ENCODE results near the gene KIF12.

The KIF12 gene

DNA sequence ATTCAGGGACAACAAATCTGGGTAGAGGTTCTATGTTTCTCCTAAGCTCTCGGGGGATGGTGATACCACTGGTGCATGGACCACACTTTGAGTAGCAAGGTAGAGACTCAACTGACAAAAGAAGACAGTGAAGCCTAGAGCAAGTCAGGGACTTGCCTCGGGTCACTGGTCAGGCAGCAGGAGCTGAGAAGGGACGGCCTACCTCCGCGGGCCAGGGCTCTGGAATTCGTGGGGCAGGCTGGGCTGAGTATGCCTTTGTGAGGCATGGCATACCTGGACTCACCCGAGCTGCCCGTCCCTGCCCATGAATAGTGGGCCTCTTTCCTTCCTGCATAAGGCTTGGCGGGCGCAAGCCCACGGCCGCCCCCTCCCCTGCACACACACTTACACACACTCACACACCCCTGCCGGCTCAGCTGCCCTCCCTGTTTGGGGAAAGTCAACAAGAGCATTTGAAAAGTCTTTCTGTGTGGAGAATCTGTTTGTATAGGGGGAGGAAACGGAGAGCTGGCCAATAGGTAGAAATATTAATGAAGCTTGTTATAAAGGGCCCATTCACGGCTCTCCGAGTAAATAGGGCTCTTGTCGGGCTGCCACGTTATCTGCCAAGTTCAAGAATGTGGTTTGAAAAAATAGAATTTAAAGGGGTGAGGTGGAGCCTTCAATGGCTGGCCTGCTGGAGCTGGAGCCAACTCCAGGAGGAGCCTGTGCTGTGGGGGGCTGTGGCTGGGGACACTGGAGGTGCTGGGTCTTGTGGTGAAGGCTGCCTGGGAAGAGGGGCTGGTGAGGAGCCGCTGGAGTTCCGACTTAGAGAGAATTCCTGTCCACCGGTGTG, 19.1 kb upstream of the KIF12 start:
- Mint-ChIP-seq H3K9me3 (peaks cover 3% of the 10 kb centered on the region), H3K27me3 (peaks cover 20% of the 10 kb centered on the region), H3K27ac (no peak overlapping the region), H3K4me3 (no peak overlapping the region), H3K4me1 (no peaks in the 10 kb centered on the region), H3K36me3 (no peaks in the 10 kb centered on the region)
- no peak for ATAC-seq (ENCODE audit: low read depth)
- DNase-seq (ENCODE audit: low spot score in 2 of 2): no peak

DNA sequence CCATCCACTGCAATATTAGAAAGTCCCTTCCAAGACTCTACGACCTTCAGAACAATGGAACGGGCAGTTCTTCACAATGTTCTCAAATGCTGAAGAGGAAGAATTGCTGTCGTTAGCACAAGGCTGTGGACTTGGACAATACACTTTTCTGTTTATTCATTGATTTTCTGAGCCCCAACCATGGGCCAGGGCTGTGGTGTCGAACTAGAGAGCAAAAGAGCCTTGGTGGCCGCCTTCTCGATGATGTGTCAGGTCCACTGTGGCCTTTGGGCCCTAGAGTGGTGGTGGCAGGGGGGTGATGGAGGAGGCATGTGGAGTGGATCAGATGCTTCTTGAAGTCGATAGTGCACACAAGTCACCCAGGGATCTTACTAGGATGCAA, 18.5 kb upstream of the KIF12 start:
- ATAC-seq (ENCODE audit: low read depth) (no peak), DNase-seq (ENCODE audit: low spot score in 2 of 2) (no peak)
- H3K27ac Mint-ChIP-seq: no peak overlapping the region
- H3K4me3 Mint-ChIP-seq: no peak overlapping the region
- no peaks in the 10 kb centered on the region for H3K4me1 Mint-ChIP-seq
- no peaks in the 10 kb centered on the region for H3K36me3 Mint-ChIP-seq
- H3K27me3 Mint-ChIP-seq: peaks cover 23% of the 10 kb centered on the region
- H3K9me3 Mint-ChIP-seq: peaks cover 3% of the 10 kb centered on the region

DNA sequence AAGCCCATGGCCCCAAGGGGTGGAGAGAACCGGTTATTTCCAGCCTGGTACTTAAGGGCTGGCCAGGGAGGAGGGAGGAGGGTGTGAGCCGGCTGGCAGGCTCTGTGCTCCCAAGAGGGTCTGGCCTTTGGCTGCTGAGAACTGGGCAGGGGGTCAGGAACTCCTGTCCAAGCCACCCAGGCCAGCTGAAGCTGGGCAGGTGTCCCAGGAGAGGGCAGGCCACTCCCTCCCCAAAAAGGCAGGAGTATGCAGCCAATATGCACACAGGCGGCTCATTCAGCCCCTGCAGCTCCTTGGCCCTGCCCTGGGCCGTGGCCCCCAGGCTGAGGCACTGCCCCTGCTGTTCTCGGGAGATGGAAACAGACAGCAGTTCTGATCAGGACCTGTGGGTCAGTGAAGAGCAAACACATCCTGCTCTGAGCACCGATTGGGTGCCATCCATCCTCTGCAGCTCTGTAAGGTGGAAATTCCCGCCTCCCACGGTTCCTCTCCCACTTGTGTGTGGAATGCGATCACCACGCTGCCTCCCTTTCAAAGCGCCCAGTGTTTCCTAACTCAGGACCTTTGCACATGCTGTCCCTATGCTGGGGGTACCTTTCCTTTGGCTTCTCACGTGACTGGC, 17.1 kb upstream of the KIF12 start:
- peaks cover 3% of the 10 kb centered on the region for H3K9me3 Mint-ChIP-seq
- H3K4me3 Mint-ChIP-seq: no peak overlapping the region
- ATAC-seq (ENCODE audit: low read depth) (no peak), DNase-seq (ENCODE audit: low spot score in 2 of 2) (no peak)
- no peaks in the 10 kb centered on the region for H3K36me3 Mint-ChIP-seq
- peaks cover 25% of the 10 kb centered on the region for H3K27me3 Mint-ChIP-seq
- no peaks in the 10 kb centered on the region for H3K4me1 Mint-ChIP-seq
- no peak overlapping the region for H3K27ac Mint-ChIP-seq

GRCh38 chr9:114115654-114116125, 16.6 kb upstream of the KIF12 start:
- Mint-ChIP-seq H3K36me3 (no peaks in the 10 kb centered on the region), H3K4me3 (no peak overlapping the region), H3K4me1 (no peaks in the 10 kb centered on the region), H3K9me3 (peaks cover 3% of the 10 kb centered on the region), H3K27me3 (peaks cover 23% of the 10 kb centered on the region), H3K27ac (no peak overlapping the region)
- DNase-seq (ENCODE audit: low spot score in 2 of 2): no peak
- ATAC-seq (ENCODE audit: low read depth): no peak

DNA sequence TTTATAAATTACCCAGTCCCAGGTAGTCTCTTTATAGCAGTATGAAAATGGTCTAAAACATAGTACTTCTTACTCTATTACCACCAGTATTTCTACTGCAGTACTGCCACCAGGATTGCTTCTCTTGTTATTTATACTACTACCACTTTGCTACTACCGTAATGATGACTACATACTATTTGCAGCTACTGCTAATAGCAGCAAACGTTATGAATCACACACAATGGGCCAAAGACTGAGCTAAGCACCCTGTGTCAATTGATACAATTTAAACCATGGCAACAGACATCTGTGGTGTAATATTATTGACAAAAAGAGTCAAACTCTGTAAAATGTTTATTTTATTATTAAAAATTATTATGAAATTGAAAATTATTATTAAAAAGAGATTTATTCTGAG, 15.3 kb upstream of the KIF12 start:
- DNase-seq (ENCODE audit: low spot score in 2 of 2): no peak

DNA sequence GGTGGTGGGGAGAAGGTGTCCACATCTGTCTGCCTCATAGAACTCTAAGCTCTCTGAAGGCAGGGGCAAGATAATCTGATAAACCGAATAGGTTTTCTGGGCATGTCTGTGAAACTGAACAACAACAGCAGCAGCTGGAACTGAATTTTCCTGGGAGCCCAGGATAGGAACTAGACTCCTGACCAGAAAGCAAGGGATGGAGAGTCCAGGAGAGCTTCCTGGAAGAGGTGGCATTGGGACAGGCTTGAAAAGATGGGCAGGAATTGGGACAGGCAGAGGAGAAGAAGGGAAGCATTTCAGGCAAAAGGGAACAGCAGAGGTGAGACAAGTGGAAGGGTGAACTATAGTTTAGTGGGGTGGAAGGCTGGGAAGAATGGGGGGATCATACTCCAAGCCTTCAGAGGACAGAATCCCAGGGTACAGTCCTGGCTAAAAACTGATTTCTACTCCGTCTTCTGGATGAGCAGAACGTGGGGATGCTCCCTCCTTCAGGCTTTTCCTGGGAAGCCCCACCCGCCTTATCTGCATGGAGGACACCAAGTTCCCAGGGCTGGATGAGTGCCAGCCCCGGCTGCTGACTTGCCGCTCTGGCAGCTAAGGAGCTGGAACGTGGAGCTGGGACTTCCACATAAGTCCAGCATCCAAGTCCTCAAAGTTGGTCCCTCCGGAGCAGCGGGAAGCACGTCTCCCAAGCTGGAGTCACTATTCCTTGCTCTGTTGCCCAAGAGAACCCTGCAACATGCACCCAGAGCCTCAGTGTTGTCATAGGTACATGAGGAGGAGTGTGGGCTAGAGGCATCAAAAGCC, 13.9 kb upstream of the KIF12 start:
- Mint-ChIP-seq H3K4me1 (peaks cover 4% of the 10 kb centered on the region), H3K4me3 (no peak overlapping the region), H3K9me3 (no peaks in the 10 kb centered on the region), H3K27ac (no peak overlapping the region), H3K27me3 (peaks cover 20% of the 10 kb centered on the region), H3K36me3 (no peaks in the 10 kb centered on the region)
- ATAC-seq (ENCODE audit: low read depth): no peak
- no peak for DNase-seq (ENCODE audit: low spot score in 2 of 2)

More for the DNA sequence above, 15.3 kb upstream of the KIF12 start:
- Mint-ChIP-seq H3K4me3 (no peak overlapping the region), H3K27me3 (peaks cover 20% of the 10 kb centered on the region), H3K36me3 (no peaks in the 10 kb centered on the region), H3K4me1 (no peaks in the 10 kb centered on the region), H3K9me3 (no peaks in the 10 kb centered on the region), H3K27ac (no peak overlapping the region)
- ATAC-seq (ENCODE audit: low read depth): no peak

DNA sequence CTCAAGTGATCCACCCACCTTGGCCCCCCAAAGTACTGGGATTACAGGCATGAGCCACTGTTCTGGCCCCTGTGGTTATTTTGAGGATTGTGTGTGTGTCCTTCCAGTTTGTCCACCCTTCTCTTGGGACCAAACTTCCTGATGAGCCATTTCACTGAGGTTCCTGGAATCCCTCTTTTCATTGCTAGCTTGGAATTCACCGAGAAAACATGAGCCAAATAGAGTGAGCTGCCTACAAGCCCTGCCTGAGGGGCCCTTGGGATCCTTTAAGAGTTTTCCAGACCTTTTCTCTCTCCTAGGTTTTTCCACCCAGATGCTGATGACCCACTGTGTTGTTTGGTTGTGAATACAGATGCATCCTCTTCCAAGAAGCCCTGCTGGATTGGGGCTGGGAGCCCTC, 13.2 kb upstream of the KIF12 start:
- Mint-ChIP-seq H3K27ac (no peak overlapping the region), H3K4me3 (no peak overlapping the region), H3K4me1 (peaks cover 4% of the 10 kb centered on the region), H3K36me3 (no peaks in the 10 kb centered on the region), H3K27me3 (peaks cover 18% of the 10 kb centered on the region), H3K9me3 (no peaks in the 10 kb centered on the region)
- ATAC-seq (ENCODE audit: low read depth) (no peak), DNase-seq (ENCODE audit: low spot score in 2 of 2) (no peak)

- Mint-ChIP-seq H3K4me3 (no peak overlapping the region), H3K9me3 (no peaks in the 10 kb centered on the region), H3K27ac (no peak overlapping the region), H3K4me1 (peaks cover 4% of the 10 kb centered on the region), H3K36me3 (no peaks in the 10 kb centered on the region), H3K27me3 (peaks cover 15% of the 10 kb centered on the region)
- DNase-seq (ENCODE audit: low spot score in 2 of 2): no peak
- ATAC-seq (ENCODE audit: low read depth): no peak
Observed at GRCh38 chr9:114110180-114110579, 11.1 kb upstream of the KIF12 start.

DNA sequence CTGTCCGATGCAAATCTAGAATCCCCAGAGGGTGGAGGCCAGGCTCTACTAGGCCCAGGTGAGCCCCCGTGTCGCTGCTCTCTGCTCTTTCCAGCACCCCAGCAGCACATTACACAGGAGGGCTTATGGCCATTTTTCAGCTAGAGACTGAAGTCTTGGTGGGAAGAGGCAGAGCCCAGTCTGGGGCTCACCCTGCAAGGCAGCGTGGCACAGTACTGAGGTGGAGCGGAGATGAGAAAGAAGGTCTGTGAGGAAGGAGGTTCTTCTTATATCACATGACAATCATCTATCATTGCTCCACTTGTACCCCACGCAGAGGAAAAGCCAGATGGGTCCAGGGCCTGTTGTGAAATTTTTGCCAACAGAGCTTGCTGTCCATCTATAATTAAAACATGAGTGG, 10.0 kb upstream of the KIF12 start:
- no peak for ATAC-seq (ENCODE audit: low read depth)
- Mint-ChIP-seq H3K27ac (no peak overlapping the region), H3K4me1 (peaks cover 4% of the 10 kb centered on the region)

GRCh38 chr9:114108016-114108833, 9.1 kb upstream of the KIF12 start:
- peak; percentile 5 to 29 for DNase-seq (ENCODE audit: low spot score in 2 of 2)
- peaks cover 10% of the 10 kb centered on the region for H3K27me3 Mint-ChIP-seq
- peaks cover 4% of the 10 kb centered on the region for H3K4me1 Mint-ChIP-seq
- H3K9me3 Mint-ChIP-seq: no peaks in the 10 kb centered on the region
- H3K36me3 Mint-ChIP-seq: no peaks in the 10 kb centered on the region
- peak; percentile 52 for ATAC-seq (ENCODE audit: low read depth)
- H3K27ac Mint-ChIP-seq: no peak overlapping the region
- H3K4me3 Mint-ChIP-seq: no peak overlapping the region

More for the DNA sequence above, 10.0 kb upstream of the KIF12 start:
- Mint-ChIP-seq H3K36me3 (no peaks in the 10 kb centered on the region), H3K9me3 (no peaks in the 10 kb centered on the region), H3K4me3 (no peak overlapping the region), H3K27me3 (peaks cover 15% of the 10 kb centered on the region)
- no peak for DNase-seq (ENCODE audit: low spot score in 2 of 2)

- Mint-ChIP-seq H3K27ac (no peak overlapping the region), H3K4me3 (no peak overlapping the region), H3K9me3 (no peaks in the 10 kb centered on the region), H3K36me3 (no peaks in the 10 kb centered on the region), H3K4me1 (peaks cover 4% of the 10 kb centered on the region), H3K27me3 (peaks cover 7% of the 10 kb centered on the region)
- ATAC-seq (ENCODE audit: low read depth) (no peak), DNase-seq (ENCODE audit: low spot score in 2 of 2) (no peak)
Observed at GRCh38 chr9:114107286-114108001, 8.4 kb upstream of the KIF12 start.

- ATAC-seq (ENCODE audit: low read depth) (no peak), DNase-seq (ENCODE audit: low spot score in 2 of 2) (no peak)
- Mint-ChIP-seq H3K4me3 (no peak overlapping the region), H3K4me1 (peaks cover 4% of the 10 kb centered on the region), H3K36me3 (peaks cover 2% of the 10 kb centered on the region), H3K9me3 (peaks cover 3% of the 10 kb centered on the region), H3K27me3 (peaks cover 8% of the 10 kb centered on the region), H3K27ac (no peak overlapping the region)
Observed at GRCh38 chr9:114105236-114105635, 6.1 kb upstream of the KIF12 start.

DNA sequence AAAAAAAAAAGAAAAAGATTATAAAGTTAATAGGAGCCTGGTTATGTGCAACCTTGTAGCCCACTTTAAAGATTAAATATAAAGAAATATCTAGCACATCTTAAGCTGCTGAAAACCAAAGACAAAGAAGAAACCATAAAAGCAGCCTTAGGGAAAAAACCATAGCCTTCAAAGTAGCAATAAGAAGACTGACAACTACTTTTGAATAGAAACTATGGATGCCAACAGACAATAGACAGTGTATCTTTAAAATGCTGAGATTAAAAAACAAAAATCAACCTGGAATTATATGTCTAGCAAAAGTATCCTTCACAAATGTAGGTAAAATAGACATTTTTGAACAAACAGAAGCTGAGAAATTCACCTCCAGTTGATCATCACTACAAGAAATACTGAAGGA, 3.4 kb upstream of the KIF12 start:
- peaks cover 3% of the 10 kb centered on the region for H3K9me3 Mint-ChIP-seq
- no peak overlapping the region for H3K4me3 Mint-ChIP-seq
- H3K4me1 Mint-ChIP-seq: peaks cover 2% of the 10 kb centered on the region
- H3K27me3 Mint-ChIP-seq: peaks cover 8% of the 10 kb centered on the region
- H3K27ac Mint-ChIP-seq: no peak overlapping the region
- peaks cover 2% of the 10 kb centered on the region for H3K36me3 Mint-ChIP-seq
- ATAC-seq (ENCODE audit: low read depth) (no peak), DNase-seq (ENCODE audit: low spot score in 2 of 2) (no peak)
